ENCODE results near the gene HBA1. TPM values are rescaled to one million over a fixed set of nuclear protein-coding genes. Genes with fewer than 3 reads are reported as not detected.

HBA1 gene
- total and polyA plus RNA-seq, 2 of the 8 experiments (the other 6 are each of a cell fraction or from before 2014, with no cell fraction given): 2.3 TPM

- ChIA-PET CTCF (ENCODE audit: partially characterized antibody) (interaction anchor here (0.6 to 2.4 kb wide), 4 partner anchors 18 to 66 kb away, joined by 3 to 9 read pairs (median 4); partner anchors contain the start of gene HBQ1), POLR2A (ENCODE audit: partially characterized antibody) (interaction anchor here (0.9 to 1.2 kb wide), 3 partner anchors 18 to 55 kb away, joined by 3 to 5 read pairs (median 3); no protein-coding TSS in a partner anchor)
- Histone ChIP-seq H3K27me3 (replicated peaks in 1 of 4; ENCODE audit: control insufficient read depth in 3 of 4, extremely low read depth in 1 of 4, insufficient read depth in 3 of 4, low read length in 3 of 4) (peaks cover 25 to 34% (median 33%) of the 10 kb centered on the region in 4 experiments), H4K5ac (ENCODE audit: insufficient read length, low read depth, low read length) (no peak overlapping the region), H4K20me1 (replicated peaks in 1 of 2; ENCODE audit: control insufficient read depth in 1 of 2, insufficient read depth in 2 of 2, low read length in 2 of 2) (peaks cover 0 to 3% of the 10 kb centered on the region in 2 experiments), H3K14ac (ENCODE audit: insufficient read length) (no peak overlapping the region), H3K23me2 (ENCODE audit: low read depth, low read length) (peaks cover 10% of the 10 kb centered on the region; the same call in 1 of the 2 replicates), H3K27ac (ENCODE audit: low read depth, low read length) (no peak overlapping the region), H2AFZ (ENCODE audit: low read length) (no peak overlapping the region), H2BK20ac (ENCODE audit: low read length) (no peak overlapping the region), H3K23ac (ENCODE audit: insufficient read length) (no peak overlapping the region), H3K56ac (replicated peaks; ENCODE audit: insufficient read length, low read depth, low read length) (no peak overlapping the region), H3K9me3 (ENCODE audit: insufficient read depth in 2 of 2, low read depth in 1 of 2, low read length in 1 of 2) (no peaks in the 10 kb centered on the region), H3K36me3 (ENCODE audit: control insufficient read depth in 2 of 4, insufficient read depth in 4 of 4, low read length in 3 of 4) (peaks cover 0 to 9% (median 0%) of the 10 kb centered on the region in 4 experiments; a peak in 2 of 8 replicates), H3K4me2 (ENCODE audit: insufficient read depth in 1 of 2, low read depth in 2 of 2, low read length in 2 of 2) (no peak overlapping the region), H2BK15ac (ENCODE audit: low read length) (no peak overlapping the region), H3K4ac (replicated peaks; ENCODE audit: insufficient read length, low read depth, low read length) (no peak overlapping the region), H2AK5ac (ENCODE audit: low read depth, low read length) (no peak overlapping the region), H2BK12ac (ENCODE audit: low read depth, low read length) (no peak overlapping the region), H3K79me2 (ENCODE audit: control insufficient read depth in 1 of 2, insufficient read depth in 2 of 2, low read length in 2 of 2) (no peaks in the 10 kb centered on the region), H3K4me3 (ENCODE audit: extremely low read depth in 1 of 4, insufficient read depth in 2 of 4, low read depth in 3 of 4, low read length in 4 of 4) (no peak overlapping the region), H4K8ac (ENCODE audit: extremely low read depth, insufficient read depth, low read length) (no peak overlapping the region), H3K79me1 (ENCODE audit: low read depth, low read length) (no peaks in the 10 kb centered on the region), H3K4me1 (replicated peaks in 1 of 4; ENCODE audit: control insufficient read depth in 3 of 4, insufficient read depth in 4 of 4, low read length in 3 of 4) (peaks cover 0 to 18% (median 12%) of the 10 kb centered on the region in 4 experiments; a peak in 6 of 7 replicates), H4K91ac (replicated peaks; ENCODE audit: insufficient read length, low read length) (no peak overlapping the region), H3K9ac (replicated peaks in 1 of 4; ENCODE audit: extremely low read depth in 1 of 4, low read depth in 3 of 4, low read length in 3 of 4) (no peak overlapping the region), H2BK5ac (ENCODE audit: low read depth, low read length) (no peak overlapping the region), H3K18ac (ENCODE audit: extremely low read depth, low read length) (no peak overlapping the region), H2BK120ac (replicated peaks; ENCODE audit: low read depth, low read length) (no peak overlapping the region)
- DNase-seq (ENCODE audit: low read depth in 1 of 2, low spot score in 2 of 2) (no peak), FAIRE-seq (no peak)
- 90% methylated on average over 13 of the region's 13 CpGs; no CpG with 5 or more reads in 1 of the 2 experiments for WGBS, 2 experiments (ENCODE audit: extremely low coverage in 1 of 2, insufficient coverage in 1 of 2, insufficient read length in 1 of 2, insufficient replicate concordance in 2 of 2, low coverage in 1 of 2, low lambda C conversion rate in 2 of 2, missing lambda C conversion rate in 1 of 2)
- TF ChIP-seq RBBP5 (IDR thresholded peaks at IDR 0.05; ENCODE audit: borderline replicate concordance, low read depth, low read length) (no peak), SIN3A (conservative IDR thresholded peaks at IDR 0.05 in 1 of 2, IDR thresholded peaks at IDR 0.05 in 1 of 2; ENCODE audit: low read depth in 1 of 2, low read length in 2 of 2) (no peak), SRF (IDR thresholded peaks at IDR 0.05; ENCODE audit: low read depth, low read length) (no peak), CBX8 (IDR thresholded peaks at IDR 0.05; ENCODE audit: borderline replicate concordance, low read depth, low read length) (no peak), NRF1 (IDR thresholded peaks at IDR 0.05; ENCODE audit: low read depth, low read length) (no peak), CEBPB (IDR thresholded peaks at IDR 0.05; ENCODE audit: low read depth, low read length) (no peak), TAF7 (optimal IDR thresholded peaks at IDR 0.05; ENCODE audit: borderline replicate concordance, low read depth, low read length) (no peak), MAFK (IDR thresholded peaks at IDR 0.05; ENCODE audit: low read depth, low read length) (no peak), ATF3 (IDR thresholded peaks at IDR 0.05; ENCODE audit: insufficient read depth, low read depth, low read length) (no peak), CHD2 (IDR thresholded peaks at IDR 0.05; ENCODE audit: low read length) (no peak), NANOG (IDR thresholded peaks at IDR 0.05; ENCODE audit: insufficient read depth, low read depth, low read length, poor library complexity, severe bottlenecking) (no peak)
Observed at GRCh38 chr16:162271-162991, 14.0 kb upstream of the HBA1 start.
